Mesothelial cell of epicardium (in vitro differentiated cells): Measurements from ENCODE around the gene PDLIM4. TPM values are rescaled to one million over a fixed set of nuclear protein-coding genes. Genes with fewer than 3 reads are reported as not detected.

Experiments used
- DNase-seq, 2 experiments: peaks; one replicate each; pipeline ENCODE4 v3.0.0; 2021; ENCODE audit warnings: low spot score in 2 of 2; ENCODE audit not compliant: unreplicated experiment in 2 of 2
- H3K27ac Mint-ChIP-seq: 2 replicates; pipeline ENCODE4 v1.8.0; 2021; ENCODE audit warnings: mixed read lengths
- H3K27me3 Mint-ChIP-seq: 2 replicates; pipeline ENCODE4 v1.8.0; 2021; ENCODE audit warnings: low read depth, mixed read lengths
- H3K36me3 Mint-ChIP-seq: 2 replicates; pipeline ENCODE4 v1.8.0; 2021; ENCODE audit warnings: mixed read lengths
- H3K4me1 Mint-ChIP-seq: 2 replicates; pipeline ENCODE4 v1.8.0; 2021; ENCODE audit warnings: mixed read lengths
- H3K4me3 Mint-ChIP-seq: 2 replicates; pipeline ENCODE4 v1.8.0; 2021; ENCODE audit warnings: mild to moderate bottlenecking, moderate library complexity, mixed read lengths
- H3K9me3 Mint-ChIP-seq: 2 replicates; pipeline ENCODE4 v1.8.0; 2021; ENCODE audit warnings: mixed read lengths
- total RNA-seq: library from RNA; stranded (reverse); gene quantifications from 3 replicates; pipeline ENCODE4 v1.2.1, GENCODE V29; 2021
- TF ChIP-seq, protein P1 (sequence below): fragments of 200-600 bp; sonication (generic); IDR thresholded peaks from one replicate; pipeline ENCODE4 v1.5.0; 2021; ENCODE audit warnings: antibody characterized with exemption; ENCODE audit not compliant: unreplicated experiment

The PDLIM4 gene
- total RNA-seq, 1 donor from 2014 or later = 50.7 TPM

DNA sequence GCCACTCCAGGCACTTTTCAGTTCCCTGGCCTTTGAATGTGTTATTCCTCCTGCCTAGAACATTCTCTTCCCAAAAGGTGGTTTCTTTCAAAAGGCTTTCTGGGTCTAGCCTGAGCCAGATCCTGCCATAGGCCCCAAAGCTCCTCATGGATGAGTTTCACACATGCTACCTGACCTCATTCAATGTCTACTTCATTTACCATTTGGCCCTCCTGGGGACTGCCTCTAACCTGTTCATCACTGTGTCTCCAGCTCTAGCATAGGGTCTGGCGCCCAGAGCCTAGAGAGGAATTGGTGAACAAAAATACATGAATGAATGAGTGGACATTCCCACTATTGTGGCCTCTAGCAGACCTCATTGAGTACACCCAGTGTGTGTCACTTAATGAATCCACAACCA is 24.4 kb upstream of the PDLIM4 start:
- DNase-seq = no peak
- Mint-ChIP-seq H3K4me3 (no peak overlapping the region), H3K36me3 (no peaks in the 10 kb centered on the region), H3K4me1 (peaks cover 9% of the 10 kb centered on the region), H3K27ac (no peak overlapping the region), H3K9me3 (no peaks in the 10 kb centered on the region), H3K27me3 (peaks cover 9% of the 10 kb centered on the region)
- TF ChIP-seq, protein P1, sequence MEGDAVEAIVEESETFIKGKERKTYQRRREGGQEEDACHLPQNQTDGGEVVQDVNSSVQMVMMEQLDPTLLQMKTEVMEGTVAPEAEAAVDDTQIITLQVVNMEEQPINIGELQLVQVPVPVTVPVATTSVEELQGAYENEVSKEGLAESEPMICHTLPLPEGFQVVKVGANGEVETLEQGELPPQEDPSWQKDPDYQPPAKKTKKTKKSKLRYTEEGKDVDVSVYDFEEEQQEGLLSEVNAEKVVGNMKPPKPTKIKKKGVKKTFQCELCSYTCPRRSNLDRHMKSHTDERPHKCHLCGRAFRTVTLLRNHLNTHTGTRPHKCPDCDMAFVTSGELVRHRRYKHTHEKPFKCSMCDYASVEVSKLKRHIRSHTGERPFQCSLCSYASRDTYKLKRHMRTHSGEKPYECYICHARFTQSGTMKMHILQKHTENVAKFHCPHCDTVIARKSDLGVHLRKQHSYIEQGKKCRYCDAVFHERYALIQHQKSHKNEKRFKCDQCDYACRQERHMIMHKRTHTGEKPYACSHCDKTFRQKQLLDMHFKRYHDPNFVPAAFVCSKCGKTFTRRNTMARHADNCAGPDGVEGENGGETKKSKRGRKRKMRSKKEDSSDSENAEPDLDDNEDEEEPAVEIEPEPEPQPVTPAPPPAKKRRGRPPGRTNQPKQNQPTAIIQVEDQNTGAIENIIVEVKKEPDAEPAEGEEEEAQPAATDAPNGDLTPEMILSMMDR = no peak

DNA sequence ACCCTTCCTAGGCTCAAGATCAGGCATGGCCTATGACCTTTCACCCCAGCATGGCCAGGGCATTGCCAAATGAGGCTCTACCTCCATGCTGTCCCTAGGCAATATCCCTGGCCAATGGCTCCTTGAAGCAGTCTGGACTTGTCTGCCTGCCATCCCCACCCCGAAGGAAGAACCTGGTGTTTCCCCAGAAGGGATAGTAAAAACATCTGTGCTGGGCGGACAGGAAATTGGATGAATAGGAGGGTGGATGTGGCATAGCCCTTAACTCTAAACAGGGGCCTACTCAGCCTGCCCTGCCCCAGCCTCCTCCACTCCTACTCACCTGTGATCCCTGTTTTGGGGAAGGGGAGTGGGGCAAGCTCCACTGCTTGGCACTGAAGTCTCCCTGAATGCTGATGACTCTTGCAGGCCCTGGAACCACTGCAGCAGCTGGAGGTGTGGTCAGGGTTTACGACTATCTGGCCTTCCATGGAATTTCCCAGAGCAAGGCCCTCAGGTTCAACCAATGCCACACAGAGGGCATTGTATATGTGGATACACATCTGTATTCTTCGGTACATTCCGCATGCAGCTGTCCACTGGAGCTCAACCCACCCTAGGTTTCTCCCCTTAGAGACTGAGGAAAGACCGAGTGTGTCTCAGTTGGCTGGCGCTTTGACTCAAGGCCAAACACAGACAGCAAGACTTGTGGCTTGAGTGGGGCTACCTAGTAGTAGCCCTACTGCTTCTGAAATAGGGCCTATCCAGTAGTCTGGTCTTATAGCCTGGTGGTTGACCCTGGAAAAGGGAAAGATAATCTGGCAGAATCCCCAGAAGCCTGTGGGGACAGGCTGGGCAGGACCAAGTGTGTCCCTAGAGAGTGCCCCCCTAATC is 23.4 kb upstream of the PDLIM4 start:
- Mint-ChIP-seq H3K27ac (no peak overlapping the region), H3K4me1 (peaks cover 7% of the 10 kb centered on the region), H3K4me3 (no peak overlapping the region), H3K27me3 (peaks cover 9% of the 10 kb centered on the region), H3K36me3 (no peaks in the 10 kb centered on the region), H3K9me3 (no peaks in the 10 kb centered on the region)
- TF ChIP-seq, protein P1 = no peak
- no peak for DNase-seq

DNA sequence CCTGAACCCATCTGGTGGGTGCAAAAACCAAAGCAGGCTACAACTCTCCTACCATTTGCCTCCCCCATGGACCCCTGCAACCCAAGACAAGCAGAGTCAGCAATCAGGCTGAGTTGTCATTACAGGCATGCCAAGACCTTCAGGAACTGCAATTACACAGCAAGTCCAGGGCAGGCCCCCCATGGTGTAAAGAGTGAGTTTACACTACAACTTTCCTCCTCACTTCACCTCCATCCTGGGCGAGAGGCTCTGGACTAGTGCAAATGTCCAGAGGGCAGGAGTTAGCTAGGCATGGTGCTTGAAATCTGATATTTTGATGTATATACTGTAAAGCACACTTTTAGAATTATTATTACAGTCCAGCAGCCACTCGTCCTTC is 22.8 kb upstream of the PDLIM4 start:
- H3K36me3 Mint-ChIP-seq = no peaks in the 10 kb centered on the region
- H3K9me3 Mint-ChIP-seq = no peaks in the 10 kb centered on the region
- peak in 1 of 2 experiments; percentile 33 for DNase-seq
- no peak overlapping the region for H3K27ac Mint-ChIP-seq
- H3K4me3 Mint-ChIP-seq = no peak overlapping the region
- peaks cover 4% of the 10 kb centered on the region for H3K4me1 Mint-ChIP-seq
- TF ChIP-seq, protein P1 = no peak
- peaks cover 9% of the 10 kb centered on the region for H3K27me3 Mint-ChIP-seq

DNA sequence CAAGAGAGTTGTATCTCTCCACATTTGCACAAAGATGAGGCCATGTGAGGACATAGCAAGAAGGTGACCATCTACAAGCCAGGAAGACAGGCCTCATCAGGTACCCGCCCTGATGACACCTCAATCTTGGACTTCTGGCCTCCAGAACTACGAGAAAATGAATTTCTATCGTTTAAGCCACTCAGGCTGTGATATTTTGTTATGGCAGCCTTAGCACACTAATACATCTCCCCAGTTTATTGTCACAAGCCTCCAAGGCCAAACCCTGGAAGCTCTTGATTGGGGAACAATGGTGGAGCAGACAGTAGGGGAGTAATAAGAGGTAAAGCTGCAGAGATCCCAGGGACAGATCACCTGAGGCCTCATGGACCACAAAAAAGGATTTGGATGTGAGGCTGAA is 22.2 kb upstream of the PDLIM4 start:
- TF ChIP-seq, protein P1 = no peak
- H3K27ac Mint-ChIP-seq = no peak overlapping the region
- peaks cover 9% of the 10 kb centered on the region for H3K27me3 Mint-ChIP-seq
- no peaks in the 10 kb centered on the region for H3K36me3 Mint-ChIP-seq
- no peaks in the 10 kb centered on the region for H3K9me3 Mint-ChIP-seq
- DNase-seq = no peak
- H3K4me1 Mint-ChIP-seq = peaks cover 4% of the 10 kb centered on the region
- H3K4me3 Mint-ChIP-seq = no peak overlapping the region

DNA sequence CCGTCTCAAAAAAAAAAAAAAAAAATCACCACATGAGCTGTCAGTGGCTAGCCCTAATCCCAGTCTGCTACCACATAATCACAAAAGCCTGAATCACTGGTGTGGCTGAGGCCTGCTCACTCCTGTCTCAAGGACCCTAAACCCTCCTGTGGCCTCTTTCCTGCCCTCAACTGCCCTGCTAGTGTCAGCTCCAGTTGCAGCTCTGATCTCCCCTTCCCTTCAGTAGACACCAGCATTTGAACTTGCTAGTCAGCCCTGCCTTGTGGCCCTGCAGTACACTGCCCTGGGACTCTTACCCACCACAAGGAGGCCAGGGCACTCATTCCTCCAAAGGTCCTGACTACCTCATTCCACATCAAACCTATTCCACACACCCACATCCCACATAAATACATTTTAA is 20.4 kb upstream of the PDLIM4 start:
- Mint-ChIP-seq H3K4me3 (no peak overlapping the region), H3K36me3 (no peaks in the 10 kb centered on the region), H3K9me3 (peaks cover 12% of the 10 kb centered on the region), H3K4me1 (peaks cover 1% of the 10 kb centered on the region), H3K27me3 (peaks cover 5% of the 10 kb centered on the region), H3K27ac (no peak overlapping the region)
- TF ChIP-seq, protein P1 = no peak
- no peak for DNase-seq
